ENCODE results near the gene PRMT3.
A peak's percentile ranks its signal among the peaks of the same experiment; 100 is the strongest.
"Not testable (repeated sequence)": the region's sequence is repeated elsewhere in the genome, so short reads cannot be mapped to it uniquely, and the experiment has no call there.

Gene PRMT3

DNA sequence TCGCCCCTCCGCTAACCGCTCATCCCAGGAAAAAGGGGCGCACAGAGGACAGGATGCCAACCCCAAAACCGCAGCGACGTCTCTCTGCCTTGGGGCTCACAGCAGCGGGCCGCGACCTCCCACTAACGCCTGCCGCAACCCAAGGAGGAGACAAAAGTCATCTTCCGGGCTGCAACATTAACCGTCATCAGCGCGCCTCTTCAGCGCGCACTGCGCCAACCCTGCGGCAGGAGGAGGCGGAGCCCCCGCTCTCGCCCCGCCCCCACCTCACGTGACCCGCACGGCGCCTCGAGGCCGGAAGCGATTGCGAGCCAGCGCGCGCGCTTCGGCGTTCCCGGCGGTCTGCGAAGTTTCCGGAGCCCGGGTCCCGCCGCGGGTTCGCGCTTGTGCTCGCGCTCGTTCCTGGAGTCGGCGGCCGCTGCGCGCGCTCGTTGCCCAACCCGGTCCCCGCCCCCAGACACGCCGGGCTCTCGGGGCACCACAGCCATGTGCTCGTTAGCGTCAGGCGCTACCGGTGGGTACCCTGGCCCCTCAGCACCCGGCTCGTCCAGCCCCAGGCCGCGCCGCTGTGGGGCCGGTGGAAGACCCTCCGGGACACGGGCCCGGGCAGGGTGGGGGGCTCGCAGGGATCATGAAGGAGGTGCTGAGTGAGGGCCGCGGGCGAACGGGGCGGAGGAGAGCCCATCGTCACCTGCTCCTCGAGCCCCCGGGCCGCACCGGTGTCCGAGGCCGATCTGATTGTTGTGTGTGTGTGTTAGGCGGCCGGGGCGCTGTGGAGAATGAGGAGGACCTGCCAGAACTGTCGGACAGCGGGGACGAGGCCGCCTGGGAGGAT, at the start of gene PRMT3:
TSS of gene PRMT3 (plus strand) at position 456 of the 835 bp plus-strand sequence. CDS start at position 487, 31 bp downstream.
- DNase-seq (ENCODE audit: low spot score): peak; percentile 96

DNA sequence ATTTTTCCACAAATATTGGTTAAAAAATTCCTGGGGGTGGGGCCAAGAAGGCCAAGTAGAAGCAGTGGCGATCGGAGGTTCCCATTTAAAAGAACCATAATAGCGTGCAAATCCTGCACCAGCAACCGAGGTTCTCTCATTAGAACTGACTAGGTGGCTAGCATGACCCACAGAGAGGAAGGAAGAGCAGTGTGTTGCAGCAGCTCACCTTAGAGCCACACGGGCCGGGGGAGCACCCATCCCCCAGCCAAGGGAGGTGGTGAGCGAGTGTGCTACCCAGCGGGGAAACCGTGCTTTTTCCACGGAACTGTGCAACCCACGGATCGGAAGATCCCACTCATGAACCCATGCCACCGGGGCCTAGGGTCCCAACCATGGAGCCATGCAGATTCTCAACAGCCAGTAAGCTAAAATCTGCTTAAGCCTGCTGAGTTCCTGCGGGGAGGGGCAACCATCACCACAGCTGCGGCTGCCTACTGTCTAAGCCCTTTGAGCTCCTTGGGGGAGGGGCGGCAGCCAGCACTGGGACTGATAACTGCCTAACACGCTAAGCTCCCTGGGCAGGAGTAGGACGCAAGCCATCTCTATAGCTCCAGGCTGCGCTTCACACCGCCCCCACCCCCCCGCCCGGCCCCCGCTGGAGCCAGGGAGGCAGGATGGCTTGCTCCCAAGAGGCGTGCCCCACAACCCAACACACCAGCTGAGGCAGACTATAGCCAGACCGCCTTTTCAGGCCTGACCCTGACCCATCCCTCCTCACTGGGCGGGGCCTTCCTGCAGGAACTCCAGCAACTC, 45.0 kb upstream of the PRMT3 start:
- DNase-seq (ENCODE audit: low spot score): no peak

DNA sequence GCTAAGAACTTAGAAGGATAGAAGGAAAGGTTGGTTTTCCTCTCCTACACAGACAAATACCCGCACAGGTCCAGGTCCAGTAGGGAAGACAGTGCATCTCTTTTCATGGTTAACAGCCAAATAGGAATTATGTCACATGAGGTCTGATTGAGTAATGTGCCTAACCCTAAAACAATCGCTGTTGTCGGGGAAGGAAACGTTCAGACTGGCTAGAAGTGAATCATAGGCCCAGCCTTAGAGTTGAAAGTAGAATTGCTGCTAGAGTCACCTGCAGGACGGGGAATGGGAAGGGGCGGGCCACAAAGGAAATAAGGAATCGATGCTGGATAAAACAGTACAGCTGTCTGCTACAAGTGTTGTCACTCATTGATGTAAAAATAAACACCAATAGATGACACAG, 36.4 kb upstream of the PRMT3 start:
- DNase-seq (ENCODE audit: low spot score): no peak

DNA sequence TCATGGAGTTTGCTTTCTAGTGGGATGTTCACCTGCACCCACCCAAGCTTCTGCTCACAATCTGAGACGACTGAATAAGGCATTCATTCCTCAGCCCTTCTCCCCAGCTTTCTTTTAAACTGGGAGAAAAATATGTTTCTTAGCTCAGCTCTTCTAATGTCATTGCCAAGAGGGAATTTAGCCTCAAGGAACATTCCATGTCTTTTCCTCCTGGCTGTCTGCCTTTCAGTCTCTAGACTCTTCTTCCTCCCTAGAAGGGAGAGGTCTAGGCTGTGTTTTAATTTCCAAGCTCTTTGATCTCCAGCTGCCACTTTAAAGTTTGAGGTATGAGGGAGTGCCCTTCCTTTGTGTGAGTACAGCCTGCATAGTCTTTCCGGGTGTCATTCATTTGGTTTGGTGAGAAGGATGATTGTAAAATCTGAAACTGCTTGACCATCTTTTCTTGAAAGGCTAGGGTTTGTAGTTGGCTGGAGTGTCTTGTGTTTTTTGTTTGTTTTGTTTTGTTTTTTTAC, 35.7 kb upstream of the PRMT3 start:
- no peak for DNase-seq (ENCODE audit: low spot score)

DNA sequence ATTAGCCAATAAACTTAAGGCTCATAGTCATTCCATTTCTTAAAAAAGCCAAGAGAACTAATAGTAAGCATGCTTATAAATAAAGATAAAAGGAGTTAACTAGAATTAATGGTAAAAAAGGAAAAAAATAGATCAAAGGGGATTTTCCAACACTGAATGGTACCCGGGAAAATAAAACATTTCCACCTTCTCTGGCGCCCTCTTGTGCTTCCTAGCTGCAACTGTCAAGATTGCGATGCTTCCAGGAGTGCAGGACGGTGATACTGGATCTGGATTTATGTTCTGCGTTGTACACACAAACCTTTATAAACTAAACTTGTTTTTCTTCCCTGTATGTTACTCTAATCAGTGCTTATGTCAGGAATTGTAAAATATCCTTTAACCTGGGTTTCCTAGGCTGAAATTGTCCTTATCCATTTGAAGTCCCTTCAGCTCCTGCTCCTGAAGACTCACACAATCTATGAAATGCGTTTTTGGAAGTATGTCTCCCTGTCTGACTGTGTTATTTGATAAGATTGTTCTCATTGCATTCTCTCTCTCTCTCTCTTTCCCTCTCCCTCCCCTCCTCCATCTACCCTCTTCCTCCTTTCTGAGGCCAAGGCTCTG, 33.6 kb upstream of the PRMT3 start:
- DNase-seq (ENCODE audit: low spot score): peak; percentile 26

DNA sequence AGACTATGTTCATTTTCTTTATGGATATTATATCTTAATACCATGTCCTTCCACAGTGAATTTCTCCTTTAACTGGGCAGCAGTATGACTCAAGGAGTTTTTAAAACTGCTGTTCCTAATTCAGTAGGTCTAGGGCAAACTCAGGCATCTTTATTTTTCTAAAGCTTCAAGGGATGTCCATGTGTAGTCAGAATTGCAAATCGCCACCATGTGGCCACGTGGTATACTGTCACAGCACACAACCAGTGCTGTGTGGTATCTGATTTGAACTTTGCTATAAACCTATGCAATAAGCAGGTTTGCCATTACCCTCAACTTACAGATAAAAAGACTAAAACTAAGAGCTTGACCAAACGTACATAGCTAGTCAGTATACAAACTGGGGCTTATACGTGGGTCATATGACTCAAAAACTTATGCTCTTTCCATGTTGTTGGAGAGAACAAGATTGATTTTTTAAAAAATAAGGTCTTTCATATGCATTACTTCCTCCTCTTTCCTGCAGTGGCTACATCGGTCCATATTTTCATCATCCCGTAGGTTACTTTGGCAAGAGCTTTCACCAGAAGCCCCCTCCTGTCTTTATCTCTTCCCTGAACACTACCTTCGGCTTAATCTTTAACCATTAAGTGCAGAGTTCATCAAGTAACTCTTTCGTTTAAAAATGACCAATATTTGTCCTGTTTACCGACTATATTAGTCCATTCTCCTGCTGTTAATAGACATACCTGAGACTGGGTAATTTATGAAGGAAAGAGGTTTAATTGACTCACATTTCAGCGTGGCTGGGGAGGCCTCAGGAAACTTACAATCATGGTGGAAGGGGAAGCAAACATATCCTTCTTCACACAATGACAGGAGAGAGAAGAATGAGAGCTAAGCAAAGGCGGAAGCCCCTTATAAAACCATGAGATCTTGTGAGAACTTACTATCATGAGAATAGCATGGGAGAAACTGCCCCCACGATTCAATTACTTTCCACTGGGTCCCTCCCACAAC, 32.0 kb upstream of the PRMT3 start:
- DNase-seq (ENCODE audit: low spot score): peak; percentile 47

DNA sequence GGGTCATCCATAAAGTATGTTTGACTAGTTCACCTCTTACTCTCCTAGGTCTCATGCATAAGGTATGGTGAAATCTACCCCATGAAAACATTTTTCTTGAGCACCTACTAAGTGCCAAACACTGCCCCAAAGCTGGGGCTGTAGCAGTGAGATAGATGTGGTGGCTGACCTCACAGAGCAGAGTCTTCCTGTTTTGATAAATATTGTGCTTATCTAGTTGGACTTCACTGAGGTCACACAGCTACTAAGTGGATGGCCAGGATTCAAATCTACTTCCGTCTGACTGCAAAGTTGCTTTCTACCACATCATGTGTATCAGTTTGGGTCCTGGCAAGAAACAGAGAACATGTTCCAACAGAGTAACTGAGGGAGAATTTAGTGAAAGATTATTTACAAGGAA, 30.4 kb upstream of the PRMT3 start:
- no peak for DNase-seq (ENCODE audit: low spot score)

DNA sequence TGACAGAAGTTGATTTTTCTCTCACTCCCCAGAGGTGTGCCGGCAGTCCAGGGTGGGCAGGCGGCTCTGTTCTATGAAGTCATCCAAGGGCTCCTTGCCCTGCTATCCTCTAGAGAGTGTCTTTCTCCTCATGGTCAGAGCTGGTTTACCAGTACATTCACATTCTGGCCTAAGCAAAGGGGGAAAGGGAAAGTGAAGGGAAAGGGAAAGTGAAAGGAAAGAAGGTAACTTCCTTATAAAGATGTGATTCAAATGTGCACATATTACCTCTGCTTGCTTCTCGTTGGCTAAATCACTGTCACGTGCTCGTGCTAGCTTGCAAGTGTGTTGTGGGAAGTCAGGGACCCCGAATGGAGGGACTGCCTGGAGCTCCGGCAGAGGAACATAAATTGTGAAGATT, 26.9 kb upstream of the PRMT3 start:
- DNase-seq (ENCODE audit: low spot score): no peak

DNA sequence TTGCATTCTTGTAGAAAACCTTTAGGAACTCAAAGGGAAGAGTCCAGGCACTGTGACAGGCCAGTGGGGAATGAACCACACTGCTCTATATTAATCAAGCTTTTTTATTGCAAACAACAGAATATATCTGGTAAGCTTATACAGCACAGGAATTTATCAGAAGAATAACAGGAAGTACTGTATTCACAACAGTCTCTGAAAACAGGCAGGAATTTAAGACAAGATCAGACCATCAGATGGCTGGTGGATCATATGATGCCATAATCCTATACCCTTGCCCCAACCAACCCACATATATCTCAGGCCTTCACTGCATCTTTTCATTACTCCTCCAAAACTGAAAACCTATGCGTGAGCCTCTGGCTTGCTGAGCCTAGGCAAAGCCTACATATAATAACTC, 25.0 kb upstream of the PRMT3 start:
- DNase-seq (ENCODE audit: low spot score): no peak

DNA sequence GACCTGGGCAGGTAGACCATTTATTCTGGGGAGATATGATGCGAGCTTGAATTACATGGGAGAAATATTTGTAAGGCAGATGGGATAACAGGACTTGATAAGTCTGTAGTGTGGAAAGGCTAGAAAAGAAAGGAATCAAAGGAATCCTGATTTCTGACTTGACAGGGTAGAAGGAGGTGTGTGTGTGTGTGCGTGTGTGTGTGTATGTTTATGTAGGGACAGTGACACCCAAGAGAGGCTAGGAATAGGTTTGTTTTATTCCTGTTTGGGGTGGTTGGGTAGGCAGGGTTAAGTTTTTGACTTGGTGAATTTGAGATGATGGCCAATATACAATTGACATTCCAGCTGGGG, 24.4 kb upstream of the PRMT3 start:
- DNase-seq (ENCODE audit: low spot score): no peak

DNA sequence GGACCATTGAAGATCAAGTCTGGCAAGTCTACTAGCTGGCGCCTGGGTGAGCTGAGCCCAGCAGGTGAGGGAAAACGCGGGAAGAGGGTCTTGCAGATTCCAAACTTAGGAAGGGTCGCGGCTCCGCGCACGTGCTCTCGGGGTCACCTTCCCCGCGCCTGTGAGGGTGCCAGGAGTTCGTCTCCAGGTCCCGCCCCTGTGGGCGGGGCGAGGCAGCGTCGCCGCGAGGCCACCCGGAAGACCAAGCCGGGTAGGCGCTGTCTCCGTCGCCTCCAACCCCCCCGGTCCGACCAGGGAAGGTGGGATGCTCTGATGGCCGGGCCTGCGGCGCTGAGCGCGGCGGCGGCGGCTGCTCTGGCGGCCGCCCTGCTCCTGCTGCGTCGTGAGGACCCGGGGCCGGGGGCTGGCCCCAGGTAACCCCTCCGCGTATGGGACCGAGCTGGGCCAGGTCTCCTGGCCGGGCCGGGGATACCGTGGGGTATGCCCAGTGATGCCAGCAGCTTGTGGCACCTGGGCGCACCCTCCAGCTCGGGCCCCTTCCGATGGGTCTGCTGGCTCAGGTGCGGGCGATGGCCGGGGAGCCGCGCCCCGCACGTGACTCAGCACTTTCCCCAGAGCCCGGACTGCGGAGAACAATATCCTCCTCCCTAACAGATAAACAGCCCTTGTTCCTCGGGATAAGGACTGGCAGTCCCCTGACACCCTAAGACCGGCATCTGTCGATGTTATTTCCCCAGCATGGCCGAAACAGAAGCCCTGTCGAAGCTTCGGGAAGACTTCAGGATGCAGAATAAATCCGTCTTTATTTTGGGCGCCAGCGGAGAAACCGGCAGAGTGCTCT, 23.8 kb upstream of the PRMT3 start, which contains the start of gene HTATIP2:
TSS of gene HTATIP2 (plus strand) at position 215 of the 841 bp plus-strand sequence. CDS start at position 739, 524 bp downstream.
- DNase-seq (ENCODE audit: low spot score): peak; percentile 79

DNA sequence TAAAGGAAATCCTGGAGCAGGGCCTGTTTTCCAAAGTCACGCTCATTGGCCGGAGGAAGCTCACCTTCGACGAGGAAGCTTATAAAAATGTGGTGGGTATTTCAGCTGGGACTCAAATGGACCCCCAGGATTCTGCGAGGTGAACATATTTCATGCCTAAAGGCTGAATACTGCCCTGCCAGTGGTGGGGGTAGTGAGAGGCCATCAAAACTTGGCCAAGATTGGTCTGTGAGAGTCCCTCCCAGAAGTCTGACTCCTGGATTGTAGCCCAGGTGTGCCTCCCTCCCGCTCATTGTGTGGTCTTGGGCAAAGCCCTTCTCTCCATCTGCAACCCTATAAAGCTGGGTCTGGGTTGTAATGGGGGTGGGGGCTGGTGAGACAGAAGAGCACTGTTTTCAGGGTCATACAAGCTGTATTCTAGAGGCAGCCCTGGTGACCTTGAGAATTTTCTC, 23.1 kb upstream of the PRMT3 start:
- DNase-seq (ENCODE audit: low spot score): no peak

DNA sequence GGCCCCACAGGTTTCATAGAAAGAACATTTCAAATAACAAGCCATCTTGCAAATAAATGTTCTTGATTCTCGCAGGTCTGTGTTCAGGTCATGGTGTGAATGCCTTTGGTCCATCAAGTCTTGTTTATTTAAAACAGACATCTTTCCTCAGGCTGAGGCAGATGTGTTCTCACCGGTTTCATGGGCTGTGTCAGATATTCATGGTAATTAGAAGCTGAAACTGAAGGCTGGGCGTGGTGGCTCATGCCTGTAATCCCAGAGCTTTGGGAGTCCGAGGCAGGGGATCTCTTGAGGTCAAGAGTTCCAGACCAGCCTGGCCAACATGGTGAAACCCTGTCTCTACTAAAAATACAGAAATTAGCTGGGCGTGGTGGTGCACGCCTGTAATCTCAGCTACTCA, 22.1 kb upstream of the PRMT3 start:
- DNase-seq (ENCODE audit: low spot score): not testable (repeated sequence)

DNA sequence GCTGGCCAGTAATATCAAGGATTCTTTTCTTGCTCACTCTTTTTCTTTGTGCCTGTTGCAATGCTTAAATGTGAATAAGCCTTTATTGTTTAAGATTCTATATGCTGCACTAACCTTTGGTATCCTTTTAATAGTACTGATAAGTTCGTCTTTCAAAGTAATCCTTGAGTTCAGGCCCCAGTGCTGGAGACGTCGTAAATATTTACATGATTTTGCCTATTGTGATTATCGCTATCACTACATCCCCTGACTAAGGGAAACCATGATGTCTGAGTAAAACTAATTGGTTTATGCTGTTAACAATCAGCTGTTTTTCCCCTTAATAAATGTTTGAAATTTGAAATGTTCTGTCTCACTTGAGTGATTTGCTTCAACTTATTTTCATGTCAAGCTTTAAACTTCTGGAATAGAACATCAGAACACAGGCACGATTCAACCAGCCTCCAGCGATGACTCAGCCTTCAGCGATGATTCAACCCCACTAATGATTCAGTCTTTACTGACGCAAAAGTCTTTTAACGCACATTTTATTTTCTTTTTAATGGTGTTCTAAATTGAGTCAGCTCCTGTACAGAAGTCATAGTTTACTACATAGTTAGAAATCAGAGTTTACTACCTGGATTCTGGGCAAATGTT, 20.1 kb upstream of the PRMT3 start:
- no peak for DNase-seq (ENCODE audit: low spot score)

DNA sequence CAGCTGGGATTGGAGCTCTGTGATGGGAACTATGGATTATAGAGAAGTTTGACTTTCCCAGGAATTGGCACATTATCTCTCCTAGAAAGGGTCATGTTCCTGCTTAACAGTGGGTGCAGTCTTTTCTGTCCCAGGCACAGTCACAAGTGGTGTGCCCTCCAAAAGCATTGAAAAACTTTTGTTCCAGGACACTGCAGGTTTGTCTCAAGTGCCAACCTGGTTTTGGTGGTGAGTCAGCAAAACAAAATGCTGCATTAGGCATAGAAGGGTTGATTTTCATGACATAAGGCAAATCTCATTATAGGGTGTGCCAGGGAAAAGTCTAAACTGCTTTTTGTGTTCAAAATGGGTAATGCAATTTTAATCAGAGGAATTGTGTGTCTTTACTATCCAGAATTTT, 19.1 kb upstream of the PRMT3 start:
- no peak for DNase-seq (ENCODE audit: low spot score)

DNA sequence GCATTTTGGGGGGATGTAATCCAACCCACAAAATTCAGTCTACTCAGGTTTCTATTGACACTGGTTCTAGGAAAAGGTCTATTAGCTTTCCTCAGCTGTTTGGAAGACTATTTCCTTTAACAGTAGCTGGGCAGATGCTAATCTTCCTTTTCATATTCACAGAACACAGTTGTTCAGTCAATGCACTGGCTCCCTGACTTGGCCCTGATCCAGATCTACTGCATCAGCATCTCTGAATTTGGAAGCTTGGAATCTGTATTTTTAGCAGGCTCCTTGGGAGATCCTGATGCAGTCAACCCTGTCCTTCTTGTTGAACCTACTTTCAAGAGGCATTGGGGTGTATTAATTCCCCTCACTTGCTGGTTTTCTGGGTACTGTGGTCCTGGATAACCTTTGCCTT, 17.7 kb upstream of the PRMT3 start:
- no peak for DNase-seq (ENCODE audit: low spot score)

DNA sequence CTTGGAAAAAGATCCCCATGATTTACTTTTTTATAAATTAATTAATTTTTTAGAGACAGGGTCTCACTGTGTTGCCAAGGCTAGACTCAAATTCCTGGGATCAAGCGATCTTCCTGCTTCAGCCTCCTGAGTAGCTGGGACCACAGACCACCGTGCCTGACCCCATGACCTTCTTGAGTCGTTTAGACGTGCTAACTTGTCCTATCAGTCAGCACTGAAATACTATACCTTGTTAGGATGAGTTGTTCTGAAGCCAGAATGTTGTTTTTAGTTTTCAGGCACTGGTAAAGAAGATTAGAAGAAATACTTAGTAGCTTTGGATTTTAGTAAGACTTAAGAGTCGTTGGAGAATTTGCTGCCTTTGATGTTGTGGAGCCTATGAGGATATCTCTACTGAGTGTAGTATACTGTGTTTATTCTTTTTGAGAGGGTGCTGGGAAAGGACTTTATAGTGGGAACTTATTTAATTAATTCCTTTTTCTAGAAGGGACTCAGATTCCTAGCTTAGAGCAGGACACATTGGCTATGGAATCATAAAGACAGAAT, 15.4 kb upstream of the PRMT3 start:
- no peak for DNase-seq (ENCODE audit: low spot score)

DNA sequence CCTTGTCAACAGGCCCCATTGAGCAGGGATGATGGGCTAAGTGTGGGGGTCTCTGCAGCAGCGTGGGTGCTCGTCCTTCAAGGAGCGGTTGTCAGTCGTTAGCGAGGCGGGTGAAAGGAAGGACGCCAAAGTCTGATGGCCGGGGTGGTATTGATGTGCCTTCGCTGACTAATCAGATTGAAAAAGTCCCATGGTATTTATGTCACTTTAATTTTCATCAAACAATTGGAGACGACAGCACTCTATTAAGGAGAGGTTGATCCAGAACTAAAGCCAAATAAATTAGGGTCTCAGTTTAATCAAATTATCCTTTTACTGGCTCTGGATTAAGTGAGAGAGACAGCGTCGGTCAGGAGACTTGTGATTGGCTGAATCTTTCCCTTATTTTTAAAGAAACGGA, 14.4 kb upstream of the PRMT3 start:
- no peak for DNase-seq (ENCODE audit: low spot score)

DNA sequence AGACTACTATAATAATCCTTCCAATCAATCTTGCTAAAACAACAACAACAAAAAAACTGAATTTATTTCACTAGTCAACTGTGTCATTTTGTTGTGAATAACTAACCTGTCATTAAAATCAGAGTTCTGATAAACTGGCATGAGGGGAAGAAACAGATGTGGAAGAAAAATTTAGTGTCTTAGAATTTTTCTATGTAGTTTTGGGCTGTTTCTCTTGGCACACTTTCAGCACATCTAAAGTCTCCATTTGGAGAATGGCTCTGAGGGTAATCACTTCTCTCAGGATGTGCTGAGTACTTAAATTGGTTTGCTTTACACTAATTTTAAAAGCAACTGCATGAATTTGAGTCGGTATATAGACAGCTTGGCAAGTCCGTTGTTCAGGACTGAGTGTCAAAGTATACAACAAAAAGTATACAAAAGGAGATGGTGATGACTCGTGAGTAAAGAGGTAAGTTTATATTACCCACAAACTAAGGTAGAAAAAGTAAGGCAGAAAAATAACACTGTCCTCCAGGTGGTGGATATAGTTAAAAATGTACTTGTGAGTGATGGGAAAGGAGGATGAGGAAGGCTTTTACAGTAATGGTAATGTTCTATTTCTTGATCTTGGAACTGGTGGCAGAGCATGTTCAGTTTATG, 13.8 kb upstream of the PRMT3 start:
- no peak for DNase-seq (ENCODE audit: low spot score)

Data from germinal center (tissue), 1 donor.